ENCODE results near the gene GTF2IRD1.

GRCh38 chr7:74527842-74528241 is 74.1 kb downstream of the GTF2IRD1 start:
- no peak for TF ChIP-seq CTCF (IDR thresholded peaks at IDR 0.05; ENCODE audit: poor library complexity)
- TF ChIP-seq EZH2 (IDR thresholded peaks at IDR 0.05; ENCODE audit: borderline replicate concordance): no peak

Data from hepatocyte (in vitro differentiated cells).